Measurements from ENCODE around the gene CABCOCO1.
"Not testable (repeated sequence)": the region's sequence is repeated elsewhere in the genome, so short reads cannot be mapped to it uniquely, and the experiment has no call there.

The CABCOCO1 gene

DNA sequence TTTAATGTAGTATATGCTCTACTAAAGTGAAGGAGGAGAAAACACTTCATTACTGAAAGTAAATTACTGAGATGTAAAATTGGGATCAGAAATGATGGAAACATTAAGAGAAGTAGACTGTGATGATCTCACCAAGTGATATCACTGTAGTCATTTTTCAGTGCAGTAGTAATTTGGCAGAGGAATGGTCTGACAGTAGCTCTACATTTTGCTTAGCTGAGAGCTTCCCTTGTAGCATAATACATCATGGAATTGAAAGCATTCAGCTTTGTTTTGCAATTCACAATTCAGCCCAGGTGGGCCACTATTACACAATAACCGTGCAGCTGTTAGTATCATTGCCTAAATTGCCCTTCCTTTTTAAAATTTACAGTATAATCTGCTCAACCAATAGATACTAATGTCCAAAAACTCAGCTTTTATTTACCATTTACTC lies 19.4 kb upstream of the CABCOCO1 start:
- no peak for DNase-seq

DNA sequence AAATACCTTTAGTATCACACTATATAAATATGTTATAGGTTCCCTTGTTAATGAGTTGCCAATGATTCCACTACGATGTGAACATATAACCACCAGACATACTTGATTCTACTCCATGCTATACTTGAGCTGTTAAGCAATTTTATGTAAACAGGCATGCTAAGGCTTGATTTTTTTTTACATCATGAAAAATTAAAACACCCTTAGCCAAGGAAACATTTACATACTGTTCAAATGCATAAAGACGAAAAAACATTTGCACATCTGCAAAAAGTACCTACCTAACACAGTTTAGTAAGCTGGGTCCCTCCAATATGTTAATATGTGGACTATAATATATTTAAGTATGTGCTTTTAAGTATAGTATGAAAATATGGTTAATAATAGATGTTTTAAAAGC lies 9.0 kb upstream of the CABCOCO1 start:
- DNase-seq: no peak

DNA sequence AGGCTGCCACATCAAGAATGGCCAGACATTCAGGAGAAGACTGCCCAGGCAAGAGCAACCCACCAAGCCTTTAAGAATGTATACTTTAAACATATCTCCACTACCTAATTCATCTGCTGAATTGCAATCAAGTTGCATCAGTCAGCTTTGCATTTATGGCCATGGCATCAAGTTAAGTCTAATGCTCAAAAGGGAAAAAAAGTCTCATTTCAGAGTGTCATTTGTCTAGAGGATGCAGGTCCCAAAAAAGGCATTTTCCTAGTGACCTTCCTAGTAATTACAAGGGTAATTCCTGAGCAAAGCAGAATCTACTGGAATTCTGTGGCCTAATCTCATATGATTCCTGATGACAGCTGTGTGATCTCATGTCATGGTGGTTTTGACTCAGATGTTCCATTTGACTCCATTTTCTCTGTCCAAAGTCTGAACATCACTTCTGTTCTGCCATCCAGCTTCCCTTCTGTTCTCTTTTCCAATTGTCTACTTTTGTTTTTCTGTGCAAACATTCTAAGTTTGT lies 7.3 kb upstream of the CABCOCO1 start:
- DNase-seq: no peak

DNA sequence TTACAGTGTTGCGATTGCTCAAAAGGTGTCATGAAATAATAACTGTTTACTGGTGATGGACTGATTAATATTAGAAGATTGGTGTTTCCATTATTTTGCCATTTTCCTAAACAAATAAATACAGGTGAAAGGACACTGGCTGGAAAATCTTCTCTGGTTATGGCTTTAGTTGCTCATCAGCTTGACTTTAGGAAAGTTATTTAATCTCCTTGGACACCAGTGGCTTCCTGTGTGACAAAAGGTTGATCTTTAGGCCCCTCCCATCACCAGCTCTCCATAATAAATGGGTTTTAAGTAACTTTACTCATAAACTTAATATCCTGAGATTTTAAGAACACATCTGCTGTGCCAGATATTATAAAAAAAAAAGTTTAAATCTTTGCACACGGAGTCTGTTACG lies 737 bp downstream of the CABCOCO1 start:
- DNase-seq: no peak

DNA sequence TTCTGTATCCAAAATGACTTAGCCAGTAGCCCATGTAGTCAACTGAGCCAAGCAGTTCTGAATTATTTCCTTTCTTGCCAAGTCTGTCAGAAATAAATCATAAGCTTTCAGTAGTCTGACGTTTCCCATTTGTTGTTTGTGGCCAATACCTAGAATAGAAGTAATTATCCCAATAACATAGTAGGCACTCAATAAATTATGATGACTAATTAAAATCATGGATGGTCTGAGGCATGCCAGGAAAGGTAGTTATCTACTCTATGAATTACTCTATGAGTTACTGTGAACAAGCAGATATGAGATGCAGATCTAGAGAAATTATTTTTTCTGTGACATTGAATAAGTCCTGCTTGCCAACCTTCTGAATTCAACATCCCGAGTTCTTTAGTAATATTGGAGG lies 2.3 kb downstream of the CABCOCO1 start:
- DNase-seq: no peak

DNA sequence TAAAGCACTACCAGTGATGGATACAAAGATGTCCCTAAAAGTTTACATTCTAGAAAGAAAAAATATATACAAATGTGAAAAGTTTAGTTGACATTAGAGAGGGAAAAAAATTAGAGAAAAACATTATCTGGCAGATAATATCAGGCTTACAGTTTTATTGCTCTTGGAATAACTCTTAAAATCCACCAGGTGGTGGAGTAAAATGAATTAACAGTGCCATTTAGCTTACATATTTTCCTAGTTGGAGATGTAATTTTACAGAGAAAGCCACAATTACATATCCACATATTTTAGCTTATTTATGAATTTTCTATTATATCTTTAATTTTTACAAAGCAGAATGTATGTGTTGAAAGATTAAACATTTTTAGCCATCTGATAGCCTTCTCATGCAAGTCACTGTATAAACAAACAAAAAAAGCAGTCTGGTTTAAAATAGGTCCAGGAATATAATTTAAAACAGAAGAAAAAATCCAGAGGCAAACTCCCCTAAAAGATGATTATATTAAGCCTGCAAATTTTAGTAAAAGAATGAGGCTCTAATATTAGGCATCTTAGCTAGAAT lies 6.5 kb downstream of the CABCOCO1 start:
- no peak for DNase-seq

DNA sequence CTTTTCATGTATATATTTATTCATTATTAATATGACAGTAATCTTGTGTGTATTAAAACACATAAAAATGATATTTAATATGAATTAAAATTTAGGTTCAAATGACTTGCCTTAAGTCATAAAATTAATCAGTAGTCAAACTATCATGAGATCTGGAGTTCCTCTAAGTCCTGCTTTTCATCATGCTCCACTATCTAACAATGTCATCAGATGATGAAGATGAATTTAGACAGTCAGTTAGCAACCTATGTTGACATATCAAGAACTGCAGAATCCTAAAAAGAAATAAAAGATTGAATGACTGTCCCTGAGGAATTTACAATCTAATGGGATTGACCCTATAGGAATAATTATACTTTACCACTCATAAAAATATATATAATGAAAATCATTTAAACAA lies 7.1 kb downstream of the CABCOCO1 start:
- no peak for DNase-seq

DNA sequence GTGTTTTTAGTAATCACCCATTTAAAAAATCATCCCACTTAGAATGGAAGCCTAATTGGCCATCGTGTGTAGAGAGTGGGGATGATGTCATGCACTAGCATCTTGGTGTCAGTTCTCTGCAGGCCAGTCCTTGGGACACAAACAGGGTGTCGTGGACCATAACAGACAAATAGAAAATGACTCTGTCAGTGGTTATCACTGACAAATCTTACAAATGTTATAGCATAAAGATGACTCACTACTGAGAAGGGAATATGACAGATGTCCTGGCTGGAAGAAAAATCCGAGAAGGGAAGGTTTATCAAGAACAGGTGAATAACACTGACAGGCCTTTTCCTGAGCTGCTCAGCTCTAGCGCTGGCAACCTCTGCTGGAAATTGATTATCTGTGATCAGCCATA lies 10.6 kb downstream of the CABCOCO1 start:
- no peak for DNase-seq

DNA sequence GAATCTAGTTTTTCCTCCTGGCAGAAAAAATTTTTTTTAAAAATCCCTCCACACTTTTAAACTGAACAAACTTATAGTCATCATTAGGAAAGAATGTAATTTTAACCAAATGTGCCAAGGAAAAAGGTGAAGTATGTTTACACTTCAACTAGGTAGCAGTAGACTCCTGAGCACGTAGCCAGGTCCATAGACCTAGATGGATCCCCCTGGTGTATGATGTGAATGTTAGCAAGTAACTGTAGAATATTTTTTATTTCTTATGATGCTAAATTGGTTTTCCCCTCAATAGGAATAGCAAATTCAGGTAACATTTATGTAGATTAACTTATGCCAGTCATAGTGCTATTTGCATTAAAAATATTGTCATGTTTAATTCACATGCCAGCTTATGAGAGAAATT lies 19.6 kb downstream of the CABCOCO1 start:
- DNase-seq: no peak

DNA sequence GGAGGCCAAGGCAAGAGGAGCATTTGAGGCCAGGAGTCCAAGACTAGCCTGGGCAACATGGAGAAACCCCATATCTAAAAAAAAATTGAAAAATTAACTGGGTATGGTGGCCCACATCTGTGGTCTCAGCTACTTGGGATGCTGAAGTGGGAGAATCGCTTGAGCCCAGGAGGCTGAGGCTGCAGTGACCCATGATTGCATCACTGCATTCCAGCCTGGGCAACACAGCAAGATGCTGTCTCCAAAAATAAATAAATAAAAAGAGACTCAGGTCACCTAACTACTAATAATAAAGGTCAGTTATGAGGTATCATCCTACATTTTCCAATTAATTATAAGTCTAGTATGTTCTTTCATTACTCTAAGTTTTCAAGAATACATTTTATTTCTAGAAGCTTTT lies 20.6 kb downstream of the CABCOCO1 start:
- DNase-seq: no peak

DNA sequence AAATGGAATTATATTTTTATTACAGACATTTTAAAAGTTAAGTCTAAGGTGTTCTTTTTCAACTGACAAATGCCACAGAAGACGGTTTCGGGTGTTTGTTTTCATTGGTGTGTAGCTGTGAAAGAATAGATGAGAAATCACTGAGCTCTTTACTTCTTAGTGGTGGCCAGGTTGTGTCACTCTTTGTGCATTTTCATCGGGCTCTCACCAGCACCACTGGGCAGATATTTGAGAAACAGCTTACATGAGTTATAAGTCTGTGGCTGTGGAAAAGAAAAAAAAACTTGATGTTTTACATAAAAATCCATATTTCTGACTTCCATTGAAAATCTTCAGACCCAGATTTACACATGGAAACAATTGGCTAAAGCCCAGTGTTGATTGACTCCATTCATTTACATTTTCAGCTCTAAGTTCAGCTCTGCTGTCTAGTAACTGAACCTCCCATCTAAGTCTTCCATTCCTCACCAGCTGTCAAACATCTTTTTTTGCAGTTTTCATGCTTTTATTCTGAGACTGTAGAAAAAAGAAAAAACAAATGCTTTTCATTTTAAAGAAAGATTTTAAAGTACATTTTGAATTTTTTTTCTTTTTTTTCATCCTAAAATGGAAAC lies 22.3 kb downstream of the CABCOCO1 start:
- DNase-seq: no peak

DNA sequence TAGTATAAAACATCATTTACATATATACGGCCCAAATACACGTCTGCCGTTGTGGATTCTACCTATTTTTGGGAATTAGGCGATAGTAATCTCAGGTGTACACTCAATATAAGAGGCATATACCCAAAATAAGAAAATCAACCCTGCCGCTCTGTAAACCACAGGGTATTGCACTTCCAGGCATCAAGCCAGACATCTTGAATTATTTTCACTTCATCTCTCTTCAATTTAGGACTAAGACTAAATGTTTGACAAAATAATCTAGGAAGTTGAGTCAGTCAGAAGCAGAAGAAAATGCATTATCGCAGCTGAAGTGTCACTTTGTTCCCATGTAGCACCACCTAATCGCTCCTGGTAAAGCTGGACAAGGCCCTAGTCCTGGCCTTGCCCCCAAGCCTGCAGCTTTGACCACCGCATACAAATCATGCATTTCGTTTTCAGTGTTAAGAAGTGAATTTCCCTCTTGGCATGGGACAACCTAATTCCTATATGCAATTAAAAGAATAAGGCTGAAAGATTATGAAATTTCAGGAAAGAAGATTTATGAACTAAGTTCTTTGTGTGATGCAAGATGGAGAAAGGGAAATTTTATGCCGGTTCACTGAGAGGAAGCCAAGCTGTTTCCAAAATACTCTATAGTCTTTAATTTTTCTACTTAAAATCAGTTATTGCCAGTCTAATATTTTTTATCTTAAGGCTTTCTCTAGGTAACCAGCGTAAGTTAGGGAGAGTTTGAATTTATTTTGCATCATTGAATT lies 26.0 kb downstream of the CABCOCO1 start:
- no peak for DNase-seq

DNA sequence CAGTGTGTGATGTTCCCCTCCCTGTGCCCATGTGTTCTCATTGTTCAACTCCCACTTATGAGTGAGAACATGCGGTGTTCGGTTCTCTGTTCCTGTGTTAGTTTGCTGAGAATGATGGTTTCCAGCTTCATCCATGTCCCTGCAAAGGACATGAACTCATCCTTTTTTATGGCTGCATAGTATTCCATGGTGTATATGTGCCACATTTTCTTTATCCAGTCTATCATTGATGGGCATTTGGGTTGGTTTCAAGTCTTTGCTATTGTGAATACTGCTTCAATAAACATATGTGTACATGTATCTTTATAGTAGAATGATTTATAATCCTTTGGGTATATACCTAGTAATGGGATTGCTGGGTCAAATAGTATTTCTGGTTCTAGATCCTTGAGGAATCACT lies 28.9 kb downstream of the CABCOCO1 start:
- DNase-seq: not testable (repeated sequence)

DNA sequence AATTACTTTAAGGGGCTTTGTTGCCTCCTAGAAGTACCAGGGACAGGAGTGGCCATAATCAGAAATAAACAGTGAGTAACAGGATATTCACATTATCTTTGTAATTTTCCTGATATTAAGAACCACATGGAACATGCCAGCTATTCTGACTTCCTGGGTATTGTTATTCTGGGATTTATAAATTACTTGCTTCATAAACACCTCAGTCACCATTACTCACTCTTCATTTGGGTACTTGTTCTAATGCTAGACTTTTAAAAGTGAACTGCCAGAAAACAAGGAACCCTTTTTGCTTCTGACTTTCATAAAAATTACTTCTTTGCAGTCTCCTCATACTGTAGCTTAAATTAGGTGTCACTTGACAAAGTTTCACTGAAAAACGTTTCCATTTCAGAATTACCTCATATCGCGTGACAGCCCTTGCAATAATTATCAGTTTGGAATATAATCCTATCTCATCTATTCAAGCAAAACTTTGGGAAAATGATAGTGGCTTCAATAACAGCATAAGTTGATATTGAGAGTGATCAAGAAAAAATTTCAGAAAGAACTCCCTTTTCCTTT lies 29.8 kb downstream of the CABCOCO1 start:
- DNase-seq: no peak

DNA sequence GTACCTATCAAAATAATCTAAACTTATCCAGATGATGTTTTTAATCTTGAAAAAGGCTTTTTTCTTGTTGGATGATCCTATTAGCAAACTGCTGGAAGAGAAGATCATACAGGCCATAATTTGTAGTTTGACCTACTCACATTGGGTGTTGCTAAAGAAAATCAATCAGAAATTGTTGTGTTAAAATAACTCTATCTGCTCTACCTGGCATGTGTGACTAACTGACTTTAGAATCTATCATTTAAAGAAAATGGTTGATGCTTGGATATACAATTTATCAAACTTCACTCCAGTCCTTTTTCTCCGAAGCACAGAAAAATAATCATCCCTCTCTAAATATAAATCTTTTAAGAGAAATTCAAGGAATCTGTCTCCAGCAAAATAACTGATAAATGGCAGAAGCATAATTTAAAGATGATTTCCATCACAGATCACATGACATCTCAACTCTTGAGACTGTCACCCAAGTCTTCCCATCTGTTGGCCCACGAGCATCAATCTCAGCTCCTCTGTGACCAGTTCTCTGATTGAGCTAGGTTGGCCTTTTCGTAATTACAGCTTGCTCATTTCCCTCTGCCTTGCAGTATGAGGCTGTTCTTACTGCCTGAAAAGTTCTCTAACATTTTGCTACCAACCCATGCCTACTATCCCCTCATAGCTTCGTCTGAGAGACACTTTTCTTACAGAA lies 36.4 kb downstream of the CABCOCO1 start:
- DNase-seq: no peak

DNA sequence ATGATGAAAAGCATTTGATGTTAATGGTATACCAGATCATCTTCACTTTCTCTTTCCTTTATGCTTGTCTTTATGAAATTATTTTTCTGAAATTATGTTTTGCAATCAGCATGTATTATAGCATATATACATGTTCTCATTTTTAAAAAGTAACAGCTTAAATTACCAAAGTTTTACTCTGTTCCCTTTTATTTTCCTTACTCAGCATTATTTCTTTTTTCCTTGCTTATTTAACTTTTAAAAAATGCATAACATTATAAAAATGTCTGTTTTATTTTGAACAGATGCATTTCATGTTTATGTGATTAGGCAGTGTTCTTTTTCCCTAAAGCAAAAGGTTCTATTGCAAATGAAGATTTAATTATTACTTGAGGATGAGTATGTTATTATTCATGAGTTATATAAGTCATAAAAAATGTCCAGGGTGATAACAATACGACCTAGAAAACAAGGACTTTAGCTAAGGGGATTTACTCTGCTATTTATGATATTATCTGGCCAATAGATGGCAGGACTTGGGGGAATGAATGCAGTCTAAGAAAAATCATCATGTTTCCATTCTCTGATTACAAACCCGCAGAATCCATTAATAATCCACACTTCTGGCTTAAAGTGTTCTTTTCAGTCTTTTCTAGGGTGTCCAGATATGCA lies 38.5 kb downstream of the CABCOCO1 start:
- no peak for DNase-seq

DNA sequence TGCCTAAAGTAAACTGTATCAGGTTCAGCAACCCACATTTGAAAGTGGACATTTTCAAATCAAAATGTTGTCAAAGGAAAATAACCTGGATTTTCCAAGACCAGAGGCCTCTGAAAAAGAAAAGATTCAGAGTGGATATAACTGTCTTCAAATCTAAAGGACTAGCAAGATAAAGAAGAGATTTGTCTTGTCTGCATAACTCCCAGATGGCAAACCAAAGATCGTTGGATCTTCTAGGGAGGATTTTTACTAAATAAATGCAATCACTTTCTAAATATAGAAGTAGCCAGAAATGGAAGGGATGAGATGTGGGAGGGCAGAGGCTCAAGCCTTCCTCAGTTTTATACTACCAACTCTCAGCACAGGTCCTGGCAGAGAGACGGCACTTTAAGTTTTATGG lies 39.0 kb downstream of the CABCOCO1 start:
- DNase-seq: no peak

DNA sequence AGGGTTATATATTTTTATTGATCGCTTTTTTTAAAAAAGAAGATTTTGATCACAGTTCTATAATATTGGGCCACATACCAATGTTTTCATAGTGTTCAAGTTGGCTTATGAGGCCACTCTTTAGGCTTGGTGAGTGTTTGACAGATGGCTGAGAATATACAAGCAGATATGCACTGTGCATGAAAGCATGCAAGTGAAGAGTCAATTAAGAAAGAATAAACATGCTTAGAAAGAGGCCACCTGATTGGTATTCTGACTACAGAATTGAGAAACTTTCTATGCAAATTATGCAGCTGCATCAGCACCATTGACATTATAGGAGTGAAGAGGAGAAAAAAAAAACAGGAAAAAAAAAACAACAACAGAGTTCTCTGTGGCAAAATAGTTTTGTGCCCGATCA lies 39.9 kb downstream of the CABCOCO1 start:
- no peak for DNase-seq

DNA sequence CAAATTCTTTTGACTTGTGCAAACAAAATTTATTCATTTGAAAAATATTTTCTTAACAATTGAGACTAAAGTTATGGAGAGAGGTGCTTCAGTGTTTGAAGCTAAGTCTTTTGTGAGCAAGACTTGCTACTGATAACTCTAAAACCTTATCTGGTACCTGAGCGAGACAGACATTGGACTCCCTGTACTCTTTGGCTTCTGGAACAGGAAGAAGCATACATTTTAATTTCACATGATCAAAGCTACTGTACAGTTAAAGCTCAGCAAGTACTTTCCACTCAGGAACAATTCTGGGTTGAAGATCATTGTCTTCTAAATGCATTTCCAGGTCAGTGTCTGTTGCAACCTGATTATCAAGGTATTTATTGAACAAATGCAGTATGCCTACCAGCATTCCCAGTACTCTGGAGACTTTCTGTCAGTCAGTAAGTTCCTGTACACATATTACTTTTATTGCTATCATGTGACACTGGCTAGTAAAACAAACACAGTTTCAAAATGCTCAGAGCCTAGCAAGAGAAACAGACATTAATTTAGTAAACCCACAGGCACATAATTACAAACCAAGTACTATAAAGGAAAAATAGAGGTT lies 42.4 kb downstream of the CABCOCO1 start:
- no peak for DNase-seq

DNA sequence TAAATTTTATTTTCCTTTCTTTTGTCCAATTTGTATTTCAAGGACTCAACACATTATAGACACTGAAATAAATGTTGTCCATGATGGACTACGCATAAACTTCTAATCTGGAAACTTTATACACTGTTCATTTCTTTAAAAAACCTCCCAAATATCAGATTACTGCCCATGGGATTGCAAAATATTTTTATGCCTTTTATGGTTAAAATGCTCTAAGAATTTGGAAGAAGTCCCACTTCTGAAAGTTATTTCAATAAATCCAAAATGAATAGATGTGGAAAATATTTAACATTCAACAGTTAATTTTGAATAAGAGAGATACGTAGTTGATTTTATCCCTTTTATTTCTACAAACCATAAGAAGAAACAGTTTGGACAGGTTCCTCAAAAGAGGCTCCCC lies 46.1 kb downstream of the CABCOCO1 start:
- DNase-seq: no peak

DNA sequence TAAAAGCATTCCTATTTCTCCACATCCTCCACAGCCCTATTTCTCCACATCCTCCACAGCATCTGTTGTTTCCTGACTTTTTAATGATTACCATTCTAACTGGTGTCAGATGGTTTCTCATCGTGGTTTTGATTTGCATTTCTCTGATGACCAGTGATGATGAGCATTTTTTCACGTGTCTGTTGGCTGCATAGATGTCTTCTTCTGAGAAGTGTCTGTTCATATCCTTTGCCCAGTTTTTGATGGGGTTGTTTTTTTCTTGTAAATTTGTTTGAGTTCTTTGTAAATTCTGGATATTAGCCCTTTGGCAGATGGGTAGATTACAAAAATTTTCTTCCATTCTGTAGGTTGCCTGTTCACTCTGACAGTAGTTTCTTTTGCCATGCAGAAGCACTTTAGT lies 49.4 kb downstream of the CABCOCO1 start:
- not testable (repeated sequence) for DNase-seq

DNA sequence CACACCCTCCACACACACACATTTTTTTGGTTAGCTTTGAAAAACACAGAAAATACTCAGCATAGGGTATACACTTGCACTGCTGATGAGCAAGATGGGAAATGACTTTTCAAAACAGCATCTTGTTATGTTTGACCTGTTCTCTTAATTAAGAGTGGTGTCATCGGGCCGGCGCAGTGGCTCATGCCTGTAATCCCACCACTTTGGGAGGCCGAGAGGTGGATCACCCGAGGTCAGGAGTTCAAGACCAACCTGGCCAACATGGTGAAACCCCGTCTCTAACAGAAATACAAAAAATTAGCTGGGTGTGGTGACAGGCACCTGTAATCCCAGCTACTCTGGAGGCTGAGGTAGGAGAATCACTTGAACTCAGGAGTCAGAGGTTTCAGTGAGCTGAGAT lies 56.7 kb downstream of the CABCOCO1 start:
- not testable (repeated sequence) for DNase-seq

All from NCI-H1048 (cell line).